HepG2 (cell line): ENCODE data around the gene PPME1. TPM values are rescaled to one million over a fixed set of nuclear protein-coding genes. Genes with fewer than 3 reads are reported as not detected.

Experiments
- ATRX ChIP-seq: sonication (generic); formaldehyde crosslinking; IDR thresholded peaks from 2 replicates; pipeline ENCODE4 v1.4.0; 2020; ENCODE audit warnings: missing genetic modification reagents, borderline replicate concordance
- KIAA2018 ChIP-seq: sonication (generic); formaldehyde crosslinking; IDR thresholded peaks from 2 replicates; pipeline ENCODE4 v1.5.0; 2020; ENCODE audit warnings: mild to moderate bottlenecking, missing genetic modification reagents, borderline replicate concordance
- MIER2 ChIP-seq: IDR thresholded peaks from 2 replicates; pipeline ENCODE4 v1.6.1; 2016; ENCODE audit warnings: missing biosample characterization, missing genetic modification reagents
- MLXIP ChIP-seq: sonication (generic); formaldehyde crosslinking; IDR thresholded peaks from 2 replicates; pipeline ENCODE4 v1.9.0; 2021; ENCODE audit warnings: missing genetic modification reagents, borderline replicate concordance
- PBX3 ChIP-seq: sonication (generic); formaldehyde crosslinking; IDR thresholded peaks from 2 replicates; pipeline ENCODE4 v1.8.1; 2023; ENCODE audit warnings: missing genetic modification reagents, inconsistent platforms, borderline replicate concordance
- SKI ChIP-seq: fragments of 450-650 bp; IDR thresholded peaks from one replicate; pipeline ENCODE4 v1.6.1; 2018; ENCODE audit warnings: mild to moderate bottlenecking; ENCODE audit not compliant: partially characterized antibody
- ZNF232 ChIP-seq: sonication (generic); formaldehyde crosslinking; IDR thresholded peaks from 2 replicates; pipeline ENCODE4 v1.4.0; 2020; ENCODE audit warnings: missing genetic modification reagents, borderline replicate concordance
- ZNF451 ChIP-seq: sonication (generic); formaldehyde crosslinking; IDR thresholded peaks from 2 replicates; pipeline ENCODE4 v1.5.0; 2020; ENCODE audit warnings: mild to moderate bottlenecking, missing genetic modification reagents
- ZNF792 ChIP-seq: IDR thresholded peaks from 2 replicates; pipeline ENCODE4 v1.6.1; 2016
- ZNF879 ChIP-seq: sonication (generic); formaldehyde crosslinking; IDR thresholded peaks from 2 replicates; pipeline ENCODE4 v1.8.1; 2023; ENCODE audit warnings: missing genetic modification reagents
- ZNF891 ChIP-seq: sonication (generic); formaldehyde crosslinking; IDR thresholded peaks from 2 replicates; pipeline ENCODE4 v1.5.0; 2020; ENCODE audit warnings: mild to moderate bottlenecking, missing genetic modification reagents
- polyA plus RNA-seq, 8 experiments: library from polyadenylated mRNA; depleted of rRNA in 3 of 8; stranded (reverse) in 7 of 8; unstranded in 1 of 8; fragments of >200 nt; fragmentation: Illumina TruSeq in 4 of 8; extraction: Trizol in 4 of 8; gene quantifications; 2 replicates each; pipeline versions ENCODE4 v1.2.1 to v1.2.3, GENCODE V29; 2011 to 2016; ENCODE audit warnings: low read depth in 4 of 8, missing spikeins in 1 of 8, mixed read lengths in 1 of 8; ENCODE audit not compliant: insufficient read depth in 1 of 8
- total RNA-seq, 5 experiments: library from RNA; depleted of rRNA; stranded (reverse); fragments of >200 nt; fragmentation: Illumina TruSeq; extraction: Trizol; gene quantifications; 2 replicates each; pipeline ENCODE4 v1.2.3, GENCODE V29; 2016; ENCODE audit warnings: low read depth in 1 of 5

The PPME1 gene
- total and polyA plus RNA-seq, 2 of the 13 experiments (the other 11 are each of a cell fraction or from before 2014, with no cell fraction given), result 31.3 to 56.0 TPM

GRCh38 chr11:74212533-74212932 lies 41.4 kb downstream of the PPME1 start (continued):
- TF ChIP-seq KIAA2018 (CRISPR knock-in tag) (no peak), MIER2 (CRISPR knock-in tag) (no peak), ZNF879 (no peak), ZNF232 (CRISPR knock-in tag) (no peak), MLXIP (CRISPR knock-in tag) (no peak), ZNF451 (CRISPR knock-in tag) (no peak), ZNF891 (CRISPR knock-in tag) (no peak), ATRX (CRISPR knock-in tag) (no peak), PBX3 (CRISPR knock-in tag) (no peak), SKI (no peak), ZNF792 (CRISPR knock-in tag) (no peak)
- TF ChIP-seq, all 625 proteins: peak for 0
